GM18507 (cell line): Measurements from ENCODE around the gene ZNF630.
"Not testable (repeated sequence)": the region's sequence is repeated elsewhere in the genome, so short reads cannot be mapped to it uniquely, and the experiment has no call there.

ENCODE experiments used
- DNase-seq: peaks from one replicate; pipeline ENCODE4 v3.0.0; 2011; ENCODE audit warnings: low read depth; ENCODE audit not compliant: insufficient read length; ENCODE audit errors: extremely low spot score
- FAIRE-seq: peaks from 2 replicates; lab custom pipeline; 2011; peaks lifted over from hg19 to GRCh38; lab: Jason Lieb, UNC

Gene ZNF630

GRCh38 chrX:48071064-48071985, at the start of gene ZNF630:
TSS of gene ZNF630 (minus strand) at chrX:48071640. CDS start at chrX:48066886, 4,754 bp downstream.
- FAIRE-seq: peak; percentile 75
- peak; percentile 60 for DNase-seq

GRCh38 chrX:48107717-48108116, 36.3 kb upstream of the ZNF630 start:
- FAIRE-seq: no peak
- no peak for DNase-seq

- FAIRE-seq: no peak
- DNase-seq: no peak
These were observed 31.5 kb upstream of the ZNF630 start for GRCh38 chrX:48102874-48103374.

GRCh38 chrX:48101443-48101842, 30.0 kb upstream of the ZNF630 start:
- no peak for FAIRE-seq
- DNase-seq: no peak

GRCh38 chrX:48092558-48092957, 21.1 kb upstream of the ZNF630 start:
- not testable (repeated sequence) for DNase-seq, FAIRE-seq

GRCh38 chrX:48090123-48090522, 18.7 kb upstream of the ZNF630 start:
- DNase-seq: no peak
- FAIRE-seq: no peak

- DNase-seq: no peak
- FAIRE-seq: no peak
These were observed 14.6 kb upstream of the ZNF630 start for GRCh38 chrX:48086082-48086481.

GRCh38 chrX:48083706-48084105, 12.3 kb upstream of the ZNF630 start:
- FAIRE-seq (no peak), DNase-seq (no peak)

GRCh38 chrX:48083212-48083611, 11.8 kb upstream of the ZNF630 start:
- peak; percentile 87 for FAIRE-seq
- peak; percentile 2 for DNase-seq

GRCh38 chrX:48076343-48076742, 4.9 kb upstream of the ZNF630 start:
- DNase-seq (no peak), FAIRE-seq (peak; percentile 63)

- DNase-seq: no peak
These were observed 656 bp upstream of the ZNF630 start for GRCh38 chrX:48071986-48072605.

GRCh38 chrX:48068096-48068887, 3.1 kb downstream of the ZNF630 start:
- FAIRE-seq: no peak
- no peak for DNase-seq

More at GRCh38 chrX:48071986-48072605, 656 bp upstream of the ZNF630 start:
- no peak for FAIRE-seq

GRCh38 chrX:48064261-48064660, 7.2 kb downstream of the ZNF630 start:
- FAIRE-seq: no peak
- no peak for DNase-seq

- no peak for DNase-seq
- no peak for FAIRE-seq
These were observed 12.2 kb downstream of the ZNF630 start for GRCh38 chrX:48059296-48059639.

GRCh38 chrX:48058621-48059295, 12.7 kb downstream of the ZNF630 start:
- DNase-seq (no peak), FAIRE-seq (no peak)

GRCh38 chrX:48046846-48047245, 24.6 kb downstream of the ZNF630 start:
- no peak for DNase-seq
- FAIRE-seq: no peak

- no peak for FAIRE-seq
- no peak for DNase-seq
These were observed 25.8 kb downstream of the ZNF630 start for GRCh38 chrX:48045410-48046311.

GRCh38 chrX:48043056-48043455, 28.4 kb downstream of the ZNF630 start:
- FAIRE-seq: no peak

More at GRCh38 chrX:48043056-48043455, 28.4 kb downstream of the ZNF630 start:
- no peak for DNase-seq
